ENCODE measurements around the gene PACRG.

The PACRG gene

DNA sequence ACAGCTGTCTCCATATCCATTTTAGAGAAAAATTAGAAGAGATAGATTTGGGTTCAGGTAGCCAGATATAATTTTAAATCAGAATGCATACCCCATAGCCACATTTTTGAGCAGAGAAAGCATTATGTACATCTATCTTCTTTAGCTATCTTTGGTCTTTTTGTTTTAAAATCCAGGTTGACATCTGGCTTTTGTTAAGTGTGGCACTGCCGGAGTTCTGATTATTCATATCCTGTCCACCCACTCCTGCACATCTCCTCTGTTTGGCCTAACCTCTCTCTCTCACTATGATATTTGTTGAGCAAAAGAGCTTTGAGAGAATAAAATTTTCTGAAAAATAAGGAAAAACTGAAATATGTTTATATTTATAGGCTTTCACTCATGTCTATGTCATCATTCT lies 189.7 kb downstream of the PACRG start:
- DNase-seq (ENCODE audit: low spot score) = no peak
- TF ChIP-seq CTCF (IDR thresholded peaks at IDR 0.05; ENCODE audit: poor library complexity, severe bottlenecking) = no peak
- no peak for ATAC-seq (ENCODE audit: low read depth)
- Histone ChIP-seq H3K4me3 (ENCODE audit: severe bottlenecking) (no peak overlapping the region), H3K27me3 (ENCODE audit: insufficient read depth, poor library complexity, severe bottlenecking) (no peaks in the 10 kb centered on the region), H3K4me1 (ENCODE audit: insufficient read depth, poor library complexity, severe bottlenecking) (no peaks in the 10 kb centered on the region), H3K36me3 (ENCODE audit: low read depth) (no peaks in the 10 kb centered on the region), H3K9me3 (ENCODE audit: severe bottlenecking) (no peaks in the 10 kb centered on the region), H3K27ac (ENCODE audit: poor library complexity, severe bottlenecking) (no peak overlapping the region)

GRCh38 chr6:162921062-162921461 lies 193.3 kb downstream of the PACRG start:
- H3K4me3 ChIP-seq (ENCODE audit: severe bottlenecking) = no peak overlapping the region
- TF ChIP-seq CTCF (IDR thresholded peaks at IDR 0.05; ENCODE audit: poor library complexity, severe bottlenecking) = no peak
- no peak for ATAC-seq (ENCODE audit: low read depth)
- H3K36me3 ChIP-seq (ENCODE audit: low read depth) = no peaks in the 10 kb centered on the region
- no peaks in the 10 kb centered on the region for H3K4me1 ChIP-seq (ENCODE audit: insufficient read depth, poor library complexity, severe bottlenecking)
- H3K27ac ChIP-seq (ENCODE audit: poor library complexity, severe bottlenecking) = no peak overlapping the region
- no peak for DNase-seq (ENCODE audit: low spot score)
- H3K27me3 ChIP-seq (ENCODE audit: insufficient read depth, poor library complexity, severe bottlenecking) = no peaks in the 10 kb centered on the region
- H3K9me3 ChIP-seq (ENCODE audit: severe bottlenecking) = peaks cover 2% of the 10 kb centered on the region

- H3K9me3 ChIP-seq (ENCODE audit: severe bottlenecking) = peaks cover 2% of the 10 kb centered on the region
- DNase-seq (ENCODE audit: low spot score) = no peak
- ATAC-seq (ENCODE audit: low read depth) = no peak
- H3K4me3 ChIP-seq (ENCODE audit: severe bottlenecking) = no peak overlapping the region
- no peaks in the 10 kb centered on the region for H3K36me3 ChIP-seq (ENCODE audit: low read depth)
- H3K27ac ChIP-seq (ENCODE audit: poor library complexity, severe bottlenecking) = no peak overlapping the region
- no peaks in the 10 kb centered on the region for H3K4me1 ChIP-seq (ENCODE audit: insufficient read depth, poor library complexity, severe bottlenecking)
- no peaks in the 10 kb centered on the region for H3K27me3 ChIP-seq (ENCODE audit: insufficient read depth, poor library complexity, severe bottlenecking)
- no peak for TF ChIP-seq CTCF (IDR thresholded peaks at IDR 0.05; ENCODE audit: poor library complexity, severe bottlenecking)
Measured at GRCh38 chr6:162921510-162922040, 193.8 kb downstream of the PACRG start.

- no peaks in the 10 kb centered on the region for H3K27me3 ChIP-seq (ENCODE audit: insufficient read depth, poor library complexity, severe bottlenecking)
- DNase-seq (ENCODE audit: low spot score) = no peak
- no peaks in the 10 kb centered on the region for H3K36me3 ChIP-seq (ENCODE audit: low read depth)
- H3K9me3 ChIP-seq (ENCODE audit: severe bottlenecking) = peaks cover 2% of the 10 kb centered on the region
- H3K4me1 ChIP-seq (ENCODE audit: insufficient read depth, poor library complexity, severe bottlenecking) = no peaks in the 10 kb centered on the region
- ATAC-seq (ENCODE audit: low read depth) = no peak
- no peak for TF ChIP-seq CTCF (IDR thresholded peaks at IDR 0.05; ENCODE audit: poor library complexity, severe bottlenecking)
- no peak overlapping the region for H3K27ac ChIP-seq (ENCODE audit: poor library complexity, severe bottlenecking)
- no peak overlapping the region for H3K4me3 ChIP-seq (ENCODE audit: severe bottlenecking)
Measured at GRCh38 chr6:162922563-162923166, 194.9 kb downstream of the PACRG start.

- no peak for ATAC-seq (ENCODE audit: low read depth)
- H3K9me3 ChIP-seq (ENCODE audit: severe bottlenecking) = no peaks in the 10 kb centered on the region
- no peak for DNase-seq (ENCODE audit: low spot score)
- H3K27me3 ChIP-seq (ENCODE audit: insufficient read depth, poor library complexity, severe bottlenecking) = no peaks in the 10 kb centered on the region
- no peak for TF ChIP-seq CTCF (IDR thresholded peaks at IDR 0.05; ENCODE audit: poor library complexity, severe bottlenecking)
- H3K36me3 ChIP-seq (ENCODE audit: low read depth) = no peaks in the 10 kb centered on the region
- no peak overlapping the region for H3K27ac ChIP-seq (ENCODE audit: poor library complexity, severe bottlenecking)
- H3K4me3 ChIP-seq (ENCODE audit: severe bottlenecking) = no peak overlapping the region
- H3K4me1 ChIP-seq (ENCODE audit: insufficient read depth, poor library complexity, severe bottlenecking) = no peaks in the 10 kb centered on the region
Measured at GRCh38 chr6:162934844-162935243, 207.1 kb downstream of the PACRG start.
